ENCODE measurements around the gene NECTIN3.

NECTIN3 gene

DNA sequence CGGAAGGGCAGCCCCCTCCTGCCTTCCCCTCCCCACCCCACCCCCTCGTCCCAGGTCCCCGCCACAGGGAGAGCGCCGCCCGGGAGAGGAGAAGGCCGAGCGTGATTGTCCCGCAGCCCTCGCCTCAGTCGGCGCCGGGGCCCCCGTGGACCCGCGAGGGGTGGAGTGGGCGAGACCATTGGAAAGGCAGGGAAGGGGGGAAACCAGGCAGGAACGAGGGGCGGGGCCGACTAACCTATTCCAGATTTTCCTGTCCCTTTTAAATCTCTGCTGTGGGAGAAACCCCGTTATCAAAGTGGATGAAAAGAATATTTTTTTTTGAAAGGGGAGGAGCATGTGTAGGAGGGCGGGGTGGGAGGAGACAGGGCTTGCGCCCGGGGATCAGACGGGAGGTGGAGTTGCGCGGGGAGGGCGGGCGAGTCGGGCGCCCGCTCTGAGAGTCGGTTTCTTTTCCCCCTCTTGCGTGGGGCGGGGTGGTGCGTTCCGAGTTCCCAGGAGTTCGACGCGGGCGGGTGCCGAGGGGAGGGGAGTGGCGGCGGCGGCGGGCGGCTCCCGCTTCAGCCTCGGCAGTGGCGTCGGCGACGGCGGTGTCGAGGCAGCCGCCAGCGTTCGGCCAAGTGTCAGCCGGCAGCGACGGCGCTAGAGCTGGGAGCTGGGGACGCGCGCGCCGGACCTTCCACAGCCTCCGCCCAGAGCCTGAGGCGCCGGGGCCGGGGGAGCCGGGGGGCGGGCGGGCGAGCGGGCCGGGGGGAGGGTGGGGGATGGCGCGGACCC lies at the start of gene NECTIN3:
TSS of gene NECTIN3 (plus strand) at position 560 of the 774 bp plus-strand sequence. CDS start at position 762, 202 bp downstream.
- no peak within 1 kb of the TSS for H3K4me3 ChIP-seq (ENCODE audit: low read depth, low read length)
- no peak for TF ChIP-seq CTCF (IDR thresholded peaks at IDR 0.05; ENCODE audit: borderline replicate concordance, insufficient read depth, low read depth, low read length)

DNA sequence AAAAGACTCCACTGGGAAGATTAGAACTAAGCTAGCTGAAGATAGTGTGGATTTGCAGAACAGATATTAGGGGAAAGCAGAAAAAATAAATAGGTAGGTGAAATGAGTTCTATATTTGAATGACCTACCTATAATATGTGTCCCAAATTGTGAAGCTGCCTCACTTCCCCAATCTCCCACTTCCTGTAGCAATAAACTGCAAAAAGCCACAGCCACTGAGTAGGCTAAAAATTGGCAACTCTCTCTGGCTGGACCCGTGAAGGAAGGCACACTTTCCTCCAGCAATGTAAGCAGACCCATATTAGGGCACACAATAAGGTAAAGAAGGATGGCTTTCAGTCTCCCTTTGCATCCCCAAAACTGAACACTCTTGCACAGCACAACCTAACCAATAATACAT lies 43.7 kb upstream of the NECTIN3 start:
- TF ChIP-seq CTCF (IDR thresholded peaks at IDR 0.05; ENCODE audit: borderline replicate concordance, insufficient read depth, low read depth, low read length), result no peak
- H3K4me3 ChIP-seq (ENCODE audit: low read depth, low read length), result no peak overlapping the region

DNA sequence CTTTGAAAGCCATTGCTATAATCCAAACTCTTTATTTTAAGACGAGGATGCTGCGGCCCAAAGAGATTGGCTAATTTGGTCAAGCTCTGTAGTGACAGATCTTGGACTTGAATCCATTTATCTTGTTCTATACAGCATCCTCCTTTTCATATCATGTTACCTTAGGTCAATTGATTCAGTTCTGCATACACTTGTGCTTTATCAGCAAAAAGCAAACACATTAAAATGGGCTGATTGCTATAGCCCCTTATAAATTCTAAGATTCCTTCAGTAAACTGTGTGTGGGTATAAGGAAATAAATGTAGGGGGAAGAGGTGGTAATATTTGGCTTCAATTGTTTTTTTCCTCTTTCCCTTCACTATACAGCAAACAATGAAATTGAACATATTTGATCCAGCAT lies 40.1 kb upstream of the NECTIN3 start:
- TF ChIP-seq CTCF (IDR thresholded peaks at IDR 0.05; ENCODE audit: borderline replicate concordance, insufficient read depth, low read depth, low read length), result no peak
- no peak overlapping the region for H3K4me3 ChIP-seq (ENCODE audit: low read depth, low read length)

DNA sequence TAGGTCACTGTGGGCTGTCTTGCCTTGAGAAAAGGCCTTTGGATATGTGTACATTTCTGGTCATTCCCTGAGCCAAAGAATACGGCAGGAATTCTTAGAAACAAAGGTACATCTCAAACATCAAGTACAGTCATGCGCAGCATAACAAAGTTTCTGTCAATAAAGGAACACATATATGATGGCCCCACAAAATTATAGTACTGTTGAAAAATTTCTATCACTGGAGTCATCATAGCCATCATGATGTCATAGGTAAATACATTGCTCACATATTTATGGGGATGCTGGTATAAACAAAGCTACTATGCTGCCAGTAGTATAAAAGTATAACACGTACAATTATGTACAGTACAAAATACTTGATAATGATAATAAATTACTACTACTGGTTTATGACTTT lies 38.9 kb upstream of the NECTIN3 start:
- TF ChIP-seq CTCF (IDR thresholded peaks at IDR 0.05; ENCODE audit: borderline replicate concordance, insufficient read depth, low read depth, low read length), result no peak
- no peak overlapping the region for H3K4me3 ChIP-seq (ENCODE audit: low read depth, low read length)

DNA sequence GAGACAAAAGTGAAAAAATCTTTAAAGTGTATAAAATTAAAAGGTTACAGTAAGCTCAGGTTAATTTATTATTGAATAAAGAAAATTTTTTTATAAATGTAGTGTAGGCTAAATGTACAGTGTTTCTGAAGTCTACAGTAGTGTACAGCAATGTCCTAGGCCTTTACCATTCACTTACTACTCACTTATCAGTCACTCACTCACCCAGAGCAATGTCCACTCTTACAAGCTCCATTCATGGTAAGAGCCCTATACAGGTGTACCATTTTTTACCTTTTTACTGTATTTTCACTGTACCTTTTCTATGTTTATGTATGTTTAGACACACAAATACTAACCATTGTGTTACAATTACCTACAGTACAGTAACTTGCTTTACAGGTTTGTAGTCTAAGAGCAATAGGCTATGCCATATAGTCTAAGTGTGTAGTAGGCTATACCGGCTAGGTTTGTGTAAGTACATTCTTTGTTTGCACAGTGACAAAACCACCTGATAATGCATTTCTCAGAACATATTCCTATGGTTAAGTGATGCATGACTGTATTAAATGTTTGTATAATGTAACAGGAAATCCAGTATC lies 38.1 kb upstream of the NECTIN3 start:
- no peak overlapping the region for H3K4me3 ChIP-seq (ENCODE audit: low read depth, low read length)
- TF ChIP-seq CTCF (IDR thresholded peaks at IDR 0.05; ENCODE audit: borderline replicate concordance, insufficient read depth, low read depth, low read length), result no peak

DNA sequence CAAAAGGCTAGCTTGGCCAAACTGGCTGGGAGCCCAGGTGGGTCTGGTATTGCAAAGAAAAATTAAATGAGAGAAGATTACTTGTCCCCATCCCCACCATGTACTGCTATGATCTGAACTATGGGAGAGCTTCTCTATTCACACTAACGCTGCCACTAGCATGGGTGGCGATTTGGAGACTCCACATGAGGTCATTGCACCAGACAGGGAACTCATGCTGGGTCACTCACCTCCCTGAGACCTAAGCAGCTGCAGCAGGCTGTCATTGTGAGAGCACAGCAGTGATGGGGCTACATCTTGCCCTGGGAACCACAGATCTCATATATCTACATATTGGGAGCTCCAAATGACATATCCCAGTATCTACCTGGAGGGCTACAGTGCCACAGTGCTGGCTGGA lies 36.3 kb upstream of the NECTIN3 start:
- H3K4me3 ChIP-seq (ENCODE audit: low read depth, low read length), result no peak overlapping the region
- no peak for TF ChIP-seq CTCF (IDR thresholded peaks at IDR 0.05; ENCODE audit: borderline replicate concordance, insufficient read depth, low read depth, low read length)

DNA sequence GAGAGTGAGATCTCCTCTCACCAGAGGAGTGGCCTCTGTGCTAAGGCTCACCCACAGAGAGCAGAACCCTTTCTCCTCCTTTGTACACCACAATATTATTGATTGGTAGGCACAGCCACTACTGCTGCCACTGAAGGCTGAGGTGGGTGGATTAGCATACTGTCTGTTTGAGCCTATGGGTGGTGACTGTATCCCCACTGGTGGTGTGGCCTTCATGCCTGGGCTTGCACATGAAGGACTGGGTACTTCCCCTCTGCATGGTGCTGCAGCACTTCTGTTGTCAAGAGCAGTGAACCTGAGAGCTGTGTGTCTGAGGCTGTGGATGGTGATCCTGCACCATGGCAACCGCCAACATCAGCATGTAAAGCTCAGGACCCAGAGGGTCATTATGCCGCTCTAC lies 35.7 kb upstream of the NECTIN3 start:
- H3K4me3 ChIP-seq (ENCODE audit: low read depth, low read length), result no peak overlapping the region
- no peak for TF ChIP-seq CTCF (IDR thresholded peaks at IDR 0.05; ENCODE audit: borderline replicate concordance, insufficient read depth, low read depth, low read length)
